ENCODE results near the gene LRRC27.
"Not testable (repeated sequence)": the region's sequence is repeated elsewhere in the genome, so short reads cannot be mapped to it uniquely, and the experiment has no call there.

The LRRC27 gene

DNA sequence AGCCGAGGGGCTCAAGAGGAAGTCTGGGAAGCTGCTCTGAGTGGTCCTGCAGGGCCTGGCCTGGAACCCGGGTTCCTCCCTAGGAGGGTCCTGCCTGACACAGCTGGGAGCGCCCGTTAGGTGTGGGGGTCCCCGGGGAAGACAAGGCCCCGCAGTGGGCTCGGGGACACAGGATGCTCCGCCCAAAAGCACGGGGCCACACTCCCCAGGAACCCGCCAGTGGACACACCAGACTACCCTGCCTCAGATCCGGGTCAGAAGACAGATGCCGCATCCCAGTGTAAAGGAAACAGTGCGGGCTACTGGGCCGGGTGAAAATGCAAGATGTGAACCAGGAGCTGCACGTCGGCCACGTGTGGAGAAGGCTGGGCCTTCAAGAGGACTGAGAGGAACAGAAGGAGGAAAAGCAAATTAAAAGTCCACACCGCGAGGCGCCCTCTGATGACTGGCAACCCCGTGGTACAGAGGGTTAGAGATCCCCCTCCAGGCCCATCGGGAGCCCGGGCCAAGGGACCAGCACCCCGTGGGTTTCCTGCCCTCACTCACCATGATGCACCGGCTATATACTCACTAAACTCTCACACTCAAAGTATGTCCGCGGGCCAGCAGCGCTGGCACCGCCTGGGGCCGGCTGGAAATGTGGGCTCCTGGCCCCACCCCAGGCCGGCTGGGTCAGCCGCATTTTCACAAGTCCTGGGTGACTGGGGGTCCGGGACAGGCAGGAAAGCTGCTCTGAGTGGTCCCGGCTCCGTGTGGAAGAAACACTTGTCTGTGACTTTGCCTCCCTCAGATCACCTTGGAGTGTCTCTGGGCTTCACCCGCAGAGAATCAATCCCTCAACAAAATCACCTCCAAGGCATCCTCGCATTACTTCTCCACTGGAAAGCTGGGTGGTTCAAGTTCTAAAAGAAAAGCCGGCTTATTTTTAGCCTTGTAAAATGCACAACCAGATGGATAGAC, 30.3 kb upstream of the LRRC27 start:
- no peak for DNase-seq

- DNase-seq = no peak
These were observed 29.3 kb upstream of the LRRC27 start for GRCh38 chr10:132302421-132303310.

DNA sequence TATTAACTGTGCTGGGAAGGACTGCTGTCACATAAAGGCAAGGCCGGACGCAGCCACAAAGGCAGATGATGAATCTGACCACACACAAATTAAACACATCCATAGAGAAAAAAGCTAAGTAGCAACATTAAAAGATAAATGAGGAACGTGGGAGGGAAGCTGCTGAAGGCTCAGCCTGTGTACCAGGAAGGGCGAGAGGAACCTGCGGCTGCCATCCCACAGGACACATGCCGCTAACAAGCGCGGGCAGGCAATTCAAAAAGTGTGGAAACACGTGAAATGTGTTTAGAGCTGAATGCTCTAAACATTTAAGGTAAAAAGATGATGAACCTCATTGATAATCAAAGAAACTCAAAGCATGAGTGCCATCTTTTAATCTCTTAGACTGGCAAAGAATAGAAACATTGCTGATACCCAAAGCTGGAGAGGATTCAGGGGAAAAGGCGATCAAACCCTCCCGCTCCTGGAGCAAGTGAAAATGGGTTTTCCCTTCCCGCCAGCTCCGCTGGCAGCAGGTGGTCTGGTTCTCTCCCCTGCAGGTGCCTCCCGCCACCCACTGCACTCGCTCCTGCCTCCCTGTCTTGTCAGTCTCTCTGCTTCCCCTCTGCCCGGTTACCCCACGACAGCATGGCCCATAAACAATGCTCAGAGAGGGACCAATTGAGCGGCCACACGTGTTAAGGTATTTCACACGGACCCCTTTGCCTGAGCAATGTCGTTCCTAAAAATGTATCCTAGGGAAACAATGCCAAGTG, 28.5 kb upstream of the LRRC27 start:
- DNase-seq = no peak

DNA sequence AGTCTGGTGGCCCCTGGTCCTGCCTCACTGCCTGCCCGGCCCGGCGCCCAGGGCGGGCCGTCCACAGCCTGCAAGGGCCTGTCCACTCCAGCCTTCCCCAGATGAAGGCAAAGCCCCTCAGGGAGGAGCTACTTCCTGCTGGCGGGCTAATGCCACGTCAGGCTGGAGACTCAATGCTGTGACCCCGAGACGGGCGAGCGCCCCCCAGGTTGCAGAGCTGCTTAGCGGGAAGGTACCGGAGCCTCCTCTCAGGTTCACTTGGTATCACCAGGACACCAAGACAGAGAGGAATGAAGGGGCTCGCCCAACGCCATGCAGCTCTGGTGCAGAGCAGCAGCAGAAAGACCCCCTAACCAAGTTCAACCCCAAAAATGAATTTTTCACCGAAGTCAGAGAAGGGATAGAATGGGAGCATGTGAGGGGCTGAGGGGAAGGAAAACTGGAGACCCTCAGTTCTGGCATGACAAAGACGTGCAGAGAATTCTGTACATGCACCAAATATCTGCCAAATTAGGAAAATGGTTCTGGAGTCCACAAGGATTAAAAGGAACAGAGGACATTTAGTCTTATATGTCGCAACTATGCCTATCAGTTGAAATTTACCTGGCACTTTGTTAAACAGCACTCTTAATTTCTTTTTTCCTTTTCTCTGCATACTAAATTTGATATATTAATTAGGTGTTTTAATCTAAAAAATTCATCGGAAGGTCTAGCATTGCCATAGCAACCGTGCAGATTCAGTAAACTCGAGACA, 27.1 kb upstream of the LRRC27 start:
- DNase-seq = no peak

DNA sequence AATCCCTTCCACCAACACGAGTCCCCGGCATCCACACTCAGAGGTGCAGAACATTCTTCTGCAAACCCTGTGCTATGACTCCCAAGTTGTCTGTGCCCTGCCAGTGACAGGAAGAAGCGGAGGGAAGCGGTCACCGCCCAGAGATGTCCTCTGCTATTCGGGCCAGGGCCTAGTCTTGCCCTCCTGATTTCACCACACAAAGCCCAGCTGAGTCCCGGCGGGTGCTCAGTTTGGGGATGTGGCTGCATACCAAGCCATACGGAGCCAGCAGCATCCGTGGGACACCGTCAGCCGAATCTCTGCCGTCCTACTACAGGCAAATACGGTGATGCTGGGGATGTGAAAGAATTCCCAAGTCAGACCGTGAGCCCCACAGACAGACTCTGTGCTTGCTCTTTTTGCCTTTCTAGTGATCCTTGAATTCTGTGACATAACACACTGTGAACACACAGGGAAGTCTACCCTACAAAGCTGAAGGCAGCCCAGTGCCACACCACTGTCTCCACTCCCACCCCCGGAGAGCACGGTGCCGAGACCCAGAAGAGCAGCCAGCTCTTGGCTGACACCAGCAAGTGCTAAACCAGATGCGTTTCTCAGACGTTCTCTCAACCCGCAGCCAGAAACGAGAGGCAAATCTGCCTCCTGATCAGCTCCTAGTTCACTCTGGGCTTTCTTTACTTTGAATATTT, 26.2 kb upstream of the LRRC27 start:
- no peak for DNase-seq

- DNase-seq = no peak
These were observed 25.7 kb upstream of the LRRC27 start for GRCh38 chr10:132306343-132306685.

DNA sequence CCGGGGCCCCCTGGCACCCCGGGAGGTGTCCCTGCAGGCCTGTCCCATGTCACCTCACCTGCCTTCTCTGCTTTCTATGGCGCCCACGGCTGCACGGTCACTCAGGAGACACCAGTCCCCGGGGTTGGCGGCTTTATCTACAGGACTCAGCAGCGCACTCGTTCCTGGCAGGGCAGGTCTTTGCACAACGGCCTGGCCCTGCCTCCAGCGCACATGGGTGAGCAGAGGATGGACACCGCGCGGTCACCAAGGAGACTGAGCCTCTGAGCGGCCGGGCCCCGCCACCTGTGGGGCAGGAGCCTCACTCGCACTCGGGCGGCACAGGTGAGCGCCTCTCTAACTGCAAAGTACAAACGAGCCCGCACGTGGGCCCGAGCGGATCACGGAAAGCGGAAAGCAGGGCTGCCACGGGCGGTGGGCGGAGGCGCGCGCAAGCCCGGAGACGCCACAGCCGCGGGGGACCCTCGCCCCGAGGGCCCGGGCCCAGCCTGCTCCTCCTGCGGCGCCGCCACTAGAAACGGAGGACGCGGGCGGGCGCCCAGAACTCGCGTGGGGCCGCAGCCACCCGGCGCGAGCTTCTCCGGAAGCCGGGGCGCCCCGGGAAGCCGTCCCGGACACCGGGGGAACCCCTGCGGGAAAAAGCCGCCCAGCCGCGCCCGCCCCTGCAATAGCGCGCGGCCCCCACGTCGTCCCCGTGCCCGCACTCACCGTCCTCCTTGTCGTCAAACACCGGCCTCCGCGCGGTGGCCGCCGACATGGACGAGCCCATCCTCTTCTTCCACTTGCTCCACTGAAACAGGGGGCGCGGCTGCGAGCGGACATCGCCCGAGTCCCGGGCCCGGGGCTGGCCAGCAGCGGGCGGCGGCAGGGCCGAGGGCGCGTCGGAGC, 24.9 kb upstream of the LRRC27 start:
- DNase-seq = peak; percentile 41 to 59

- DNase-seq = peak; percentile 89 to 94
These were observed 24.0 kb upstream of the LRRC27 start, which contains the start of gene STK32C for GRCh38 chr10:132307823-132308586. Gene STK32C (minus strand): TSS chr10:132307950. CDS start chr10:132307833, 117 bp downstream.

DNA sequence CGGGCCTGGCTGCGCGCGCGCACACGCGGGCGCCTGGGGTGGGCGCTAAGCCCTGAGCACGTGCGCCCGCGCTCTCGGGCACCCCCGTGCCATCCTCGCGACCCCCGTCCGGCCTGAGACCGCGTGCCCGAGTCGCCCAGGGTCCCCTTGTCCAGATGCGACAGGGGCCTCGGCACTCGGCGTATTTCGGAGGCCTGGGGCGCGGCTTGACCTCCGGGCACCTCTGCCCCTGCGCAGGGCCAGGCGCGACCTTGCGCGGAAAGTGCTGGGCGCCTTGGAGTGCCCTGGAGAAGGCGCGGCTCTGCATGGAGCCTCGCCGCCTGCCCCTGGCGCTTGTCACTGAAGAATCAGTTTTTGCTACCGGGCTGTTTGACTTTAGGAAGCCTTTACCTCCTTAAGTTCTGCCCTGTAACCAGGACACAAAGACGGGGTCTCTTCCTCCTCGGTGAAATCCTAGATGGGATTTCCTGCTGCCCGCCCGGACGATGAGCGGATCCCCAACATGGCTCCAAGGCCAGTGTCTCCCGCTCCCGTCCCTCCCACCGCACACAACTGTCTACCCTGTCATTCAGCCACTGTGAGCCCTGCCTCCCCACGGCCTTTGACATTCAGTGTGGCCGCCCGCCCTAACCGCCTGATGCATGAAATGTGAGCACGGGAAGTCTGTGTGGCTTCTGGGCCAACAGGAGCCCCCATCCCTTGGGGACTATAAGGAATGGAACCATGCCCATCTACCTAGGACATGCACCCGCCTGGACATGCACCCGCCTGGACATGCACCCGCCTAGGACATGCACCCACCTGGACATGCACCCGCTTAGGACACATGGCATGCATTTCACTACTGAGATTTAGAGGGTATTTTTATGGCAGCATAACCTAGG, 23.2 kb upstream of the LRRC27 start:
- DNase-seq = no peak

- no peak for DNase-seq
These were observed 22.5 kb upstream of the LRRC27 start for GRCh38 chr10:132309471-132309865.

DNA sequence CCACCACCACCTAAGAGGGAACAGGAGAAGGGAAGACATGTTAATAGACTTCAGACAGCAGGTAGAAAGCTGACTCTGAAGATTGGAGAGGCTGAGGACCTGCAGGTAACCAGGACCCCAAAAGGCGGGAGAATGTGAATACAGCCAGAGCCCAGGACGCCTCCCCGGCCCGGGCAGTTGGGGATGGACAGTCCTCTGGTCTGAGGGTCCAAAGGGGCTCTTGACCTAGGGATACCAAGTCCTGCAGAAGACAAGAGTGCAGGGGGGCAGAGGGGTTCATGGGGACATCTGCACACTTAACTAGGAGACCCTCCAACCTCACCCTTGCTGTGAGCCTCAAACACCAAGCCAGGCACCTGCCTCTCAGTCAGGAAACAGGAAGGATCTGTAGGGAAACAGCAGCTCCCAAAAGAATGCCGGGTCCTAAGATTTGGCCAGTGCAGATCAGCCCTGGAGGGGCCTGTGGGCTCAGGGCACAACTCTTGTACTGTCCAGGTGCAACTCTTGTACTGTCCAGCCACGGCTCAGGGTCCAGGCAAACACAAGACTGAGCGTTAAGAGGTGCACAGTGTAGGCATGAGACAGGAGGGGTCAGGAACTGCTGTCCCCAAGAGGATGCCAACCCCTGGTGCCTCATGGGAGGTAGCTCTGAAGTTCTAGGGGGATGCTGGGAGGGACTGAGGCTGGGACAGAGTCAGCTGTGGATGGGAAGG, 22.0 kb upstream of the LRRC27 start:
- no peak for DNase-seq

- no peak for DNase-seq
These were observed 21.2 kb upstream of the LRRC27 start for GRCh38 chr10:132310701-132311337.

DNA sequence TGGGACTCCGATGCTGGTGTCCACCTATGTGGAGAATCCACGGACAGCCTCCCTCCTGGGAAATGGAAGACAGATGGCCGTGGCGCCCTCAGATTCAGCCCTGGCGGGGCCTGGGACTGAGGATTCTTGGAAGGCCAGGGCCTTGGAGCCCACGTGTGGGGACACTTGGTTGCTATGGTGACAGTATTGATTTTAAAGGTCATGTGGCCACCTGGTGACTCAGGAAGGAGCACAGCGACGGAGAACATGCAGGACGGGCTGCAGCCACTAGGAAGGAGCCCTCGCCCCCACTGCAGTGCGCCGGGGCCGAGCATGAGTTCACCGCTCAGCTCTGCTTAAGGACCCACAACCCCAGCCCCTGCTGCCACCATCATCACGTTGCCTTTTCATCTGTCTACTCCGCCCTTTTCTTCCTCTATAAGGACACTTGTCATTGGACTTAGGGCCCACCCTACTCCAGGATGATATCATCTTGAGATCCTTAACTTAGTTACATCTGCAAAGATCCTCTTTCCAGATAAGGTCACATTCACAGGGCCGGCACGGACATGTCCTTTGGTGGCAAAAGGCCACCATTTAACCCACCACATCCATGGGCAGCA, 20.6 kb upstream of the LRRC27 start:
- DNase-seq = no peak

- DNase-seq = no peak
These were observed 18.7 kb upstream of the LRRC27 start for GRCh38 chr10:132313305-132313704.

GRCh38 chr10:132313865-132314264, 18.1 kb upstream of the LRRC27 start:
- DNase-seq = no peak

- DNase-seq = no peak
These were observed 17.7 kb upstream of the LRRC27 start for GRCh38 chr10:132314336-132314735.

DNA sequence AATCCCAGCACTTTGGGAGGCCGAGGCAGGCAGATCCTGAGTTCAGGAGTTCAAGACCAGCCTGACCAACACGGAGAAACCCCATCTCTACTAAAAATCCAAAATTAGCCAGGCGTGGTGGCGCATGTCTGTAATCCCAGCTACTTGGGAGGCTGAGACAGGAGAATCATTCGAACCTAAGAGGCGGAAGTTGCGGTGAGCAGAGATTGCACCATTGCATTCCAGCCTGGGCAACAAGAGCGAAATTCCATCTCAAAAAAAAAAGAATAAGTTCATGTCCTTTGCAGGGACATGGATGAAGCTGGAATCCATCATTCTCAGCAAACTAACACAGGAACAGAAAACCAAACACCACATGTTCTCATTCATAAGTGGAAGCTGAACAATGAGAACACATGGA, 17.1 kb upstream of the LRRC27 start:
- DNase-seq = not testable (repeated sequence)
